Epithelial cell of proximal tubule (primary cell): ENCODE results near the gene DRP2. TPM values are rescaled to one million over a fixed set of nuclear protein-coding genes. Genes with fewer than 3 reads are reported as not detected.
"Not testable (repeated sequence)": the region's sequence is repeated elsewhere in the genome, so short reads cannot be mapped to it uniquely, and the experiment has no call there.

Experiments used
- DNase-seq: peaks from one replicate; pipeline ENCODE4 v3.0.0-alpha.2; 2011; ENCODE audit warnings: low read depth
- H3K4me3 ChIP-seq: 2 replicates; pipeline ENCODE4 v1.5.1; 2011; ENCODE audit warnings: low read depth, mild to moderate bottlenecking, low read length
- total RNA-seq: library from RNA; depleted of rRNA; stranded (reverse); fragments of >200 nt; gene quantifications from 2 replicates; pipeline ENCODE4 v1.2.3, GENCODE V29; 2015
- TF ChIP-seq, protein P1 (sequence below): conservative IDR thresholded peaks from 2 replicates; pipeline ENCODE4 v1.5.1; 2012; ENCODE audit warnings: low read depth, mild to moderate bottlenecking, low read length

The DRP2 gene
- total RNA-seq: 0.22 and 0.86 TPM in 2 replicates

- DNase-seq: no peak
- H3K4me3 ChIP-seq: no peak within 1 kb of the TSS
- TF ChIP-seq, protein P1, sequence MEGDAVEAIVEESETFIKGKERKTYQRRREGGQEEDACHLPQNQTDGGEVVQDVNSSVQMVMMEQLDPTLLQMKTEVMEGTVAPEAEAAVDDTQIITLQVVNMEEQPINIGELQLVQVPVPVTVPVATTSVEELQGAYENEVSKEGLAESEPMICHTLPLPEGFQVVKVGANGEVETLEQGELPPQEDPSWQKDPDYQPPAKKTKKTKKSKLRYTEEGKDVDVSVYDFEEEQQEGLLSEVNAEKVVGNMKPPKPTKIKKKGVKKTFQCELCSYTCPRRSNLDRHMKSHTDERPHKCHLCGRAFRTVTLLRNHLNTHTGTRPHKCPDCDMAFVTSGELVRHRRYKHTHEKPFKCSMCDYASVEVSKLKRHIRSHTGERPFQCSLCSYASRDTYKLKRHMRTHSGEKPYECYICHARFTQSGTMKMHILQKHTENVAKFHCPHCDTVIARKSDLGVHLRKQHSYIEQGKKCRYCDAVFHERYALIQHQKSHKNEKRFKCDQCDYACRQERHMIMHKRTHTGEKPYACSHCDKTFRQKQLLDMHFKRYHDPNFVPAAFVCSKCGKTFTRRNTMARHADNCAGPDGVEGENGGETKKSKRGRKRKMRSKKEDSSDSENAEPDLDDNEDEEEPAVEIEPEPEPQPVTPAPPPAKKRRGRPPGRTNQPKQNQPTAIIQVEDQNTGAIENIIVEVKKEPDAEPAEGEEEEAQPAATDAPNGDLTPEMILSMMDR: no peak
Observed at GRCh38 chrX:101219116-101219863, at the start of gene DRP2. Gene DRP2, plus strand, starts transcription at chrX:101219786. Its CDS starts 11,862 bp downstream, at chrX:101231648.

DNA sequence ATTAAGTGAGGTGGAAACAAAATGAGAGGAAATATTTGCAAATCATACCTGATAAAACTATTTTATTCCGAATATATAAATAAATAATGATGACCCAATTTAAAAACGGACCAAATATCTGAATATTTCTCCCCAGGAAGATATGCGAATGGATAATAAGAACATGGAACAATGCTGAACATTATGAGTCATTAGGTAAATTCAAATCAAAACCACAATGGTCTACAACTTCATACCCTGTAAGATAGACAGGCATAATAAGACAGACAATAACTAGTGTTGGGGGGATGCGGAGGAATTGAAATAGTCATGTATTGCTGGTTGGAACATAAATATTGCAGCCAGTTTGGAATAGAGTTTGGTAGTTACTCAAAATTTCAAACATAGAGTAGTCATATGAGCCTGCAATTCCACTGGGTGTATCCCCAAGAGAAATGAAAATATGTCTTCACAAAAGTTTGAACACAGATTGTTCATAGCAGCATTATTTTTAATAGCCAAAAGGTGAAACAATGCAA is 47.6 kb upstream of the DRP2 start:
- H3K4me3 ChIP-seq: no peak overlapping the region
- TF ChIP-seq, protein P1: no peak
- DNase-seq: no peak

GRCh38 chrX:101176439-101176838 is 43.1 kb upstream of the DRP2 start:
- H3K4me3 ChIP-seq: no peak overlapping the region
- TF ChIP-seq, protein P1: no peak
- no peak for DNase-seq

DNA sequence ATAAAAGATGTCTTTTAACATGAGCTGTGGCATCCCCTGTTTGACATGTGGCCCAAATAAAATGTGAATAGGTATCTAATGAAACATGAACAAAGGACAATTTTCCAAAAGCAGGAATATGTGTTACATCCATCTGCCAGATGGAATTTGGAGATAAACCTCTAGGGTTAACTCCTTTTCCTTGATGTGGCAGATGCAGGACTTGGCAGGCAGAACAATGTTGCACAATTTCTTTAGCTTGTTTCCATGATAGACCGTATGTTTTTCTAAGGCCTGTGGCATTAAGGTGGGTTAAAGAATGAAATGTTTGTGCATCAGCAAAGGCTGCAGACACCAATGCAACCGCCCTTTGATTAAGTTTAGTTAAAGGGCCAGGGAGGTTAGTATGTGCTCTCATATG is 34.7 kb upstream of the DRP2 start:
- H3K4me3 ChIP-seq, DNase-seq: not testable (repeated sequence)

GRCh38 chrX:101187961-101188360 is 31.6 kb upstream of the DRP2 start:
- DNase-seq, H3K4me3 ChIP-seq: not testable (repeated sequence)

- TF ChIP-seq, protein P1: no peak
- DNase-seq: no peak
- H3K4me3 ChIP-seq: no peak overlapping the region
Observed at GRCh38 chrX:101190736-101191135, 28.9 kb upstream of the DRP2 start.

DNA sequence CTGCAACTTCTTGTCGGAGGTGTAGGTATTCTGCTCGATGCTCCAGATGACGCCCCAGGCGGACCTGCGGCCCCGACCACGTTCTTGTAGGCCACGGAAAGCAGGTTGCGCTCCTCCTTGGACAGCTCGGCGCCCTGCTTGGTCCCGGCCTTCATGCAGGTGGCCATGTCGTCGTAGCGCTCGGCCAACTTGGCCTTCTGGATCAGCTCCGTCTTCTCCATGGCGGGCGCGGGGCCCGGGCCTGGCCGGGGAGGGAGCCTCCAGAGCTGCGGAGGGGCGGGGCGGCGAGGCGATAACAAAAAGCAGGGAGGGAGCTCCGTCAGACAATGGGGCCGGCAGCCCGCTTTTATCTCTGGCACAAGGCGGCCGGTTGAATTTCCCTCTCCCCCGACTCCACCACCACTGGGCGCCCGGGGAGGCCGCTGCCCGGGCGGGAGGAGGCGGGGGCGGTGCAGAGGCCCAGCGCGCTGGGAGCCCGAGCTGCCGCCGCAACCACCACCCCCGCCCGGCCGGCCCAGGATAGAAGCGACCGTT is 28.3 kb upstream of the DRP2 start:
- TF ChIP-seq, protein P1: no peak
- H3K4me3 ChIP-seq: peak overlapping the region; percentile 40
- no peak for DNase-seq

- TF ChIP-seq, protein P1: no peak
- no peak for DNase-seq
Observed at GRCh38 chrX:101195442-101196173, 24.0 kb upstream of the DRP2 start.

More at GRCh38 chrX:101195442-101196173, 24.0 kb upstream of the DRP2 start:
- no peak overlapping the region for H3K4me3 ChIP-seq
